Stimulated activated CD8-positive, alpha-beta memory T cell treated with anti-CD3 and anti-CD28 coated beads, Interleukin-15, amount 100 ng/mL, for 1 hour (primary cell): ENCODE data around the gene PLPPR3.

Experiments
- DNase-seq: peaks from one replicate; pipeline ENCODE4 v3.0.0-alpha.2; 2020; ENCODE audit warnings: low read depth

Gene PLPPR3

DNA sequence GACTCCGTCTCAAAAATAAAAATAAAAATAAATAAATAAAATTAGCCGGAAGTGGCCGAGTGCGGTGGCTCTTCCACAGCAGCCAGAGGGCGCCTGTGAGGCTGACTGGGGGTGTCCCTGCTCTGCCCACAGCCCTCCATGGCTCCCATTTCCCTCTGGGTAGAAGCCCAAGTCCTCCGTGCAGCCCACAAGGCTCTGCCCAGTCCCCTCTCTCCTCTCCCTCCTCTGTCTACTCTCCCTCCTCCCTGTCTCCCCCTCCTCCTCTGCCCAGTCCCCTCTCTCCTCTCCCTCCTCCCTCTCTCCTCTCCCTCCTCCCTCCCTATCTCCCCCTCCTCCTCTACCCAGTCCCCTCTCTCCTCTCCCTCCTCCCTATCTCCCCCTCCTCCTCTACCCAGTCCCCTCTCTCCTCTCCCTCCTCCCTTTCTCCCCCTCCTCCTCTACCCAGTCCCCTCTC, 50.4 kb downstream of the PLPPR3 start:
- DNase-seq: no peak

DNA sequence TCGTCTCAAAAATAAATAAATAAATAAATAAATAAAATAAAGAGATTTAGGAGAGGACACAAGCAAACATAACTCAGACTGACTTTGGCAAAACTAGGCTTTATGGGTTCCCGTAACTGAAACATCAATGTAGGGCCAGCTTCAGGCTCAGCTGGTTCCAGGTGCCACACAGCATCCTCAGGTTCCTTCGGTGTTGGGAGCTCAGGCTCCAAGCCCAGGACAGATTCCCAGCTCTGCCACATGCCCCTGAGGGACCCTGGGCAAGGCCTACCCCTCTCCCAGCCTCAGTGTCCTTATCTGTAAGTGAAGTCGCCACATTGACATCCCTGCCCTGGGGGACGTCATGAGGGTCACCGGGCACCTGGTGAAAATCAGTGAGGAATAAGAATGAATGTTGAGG, 52.1 kb downstream of the PLPPR3 start:
- DNase-seq: no peak

DNA sequence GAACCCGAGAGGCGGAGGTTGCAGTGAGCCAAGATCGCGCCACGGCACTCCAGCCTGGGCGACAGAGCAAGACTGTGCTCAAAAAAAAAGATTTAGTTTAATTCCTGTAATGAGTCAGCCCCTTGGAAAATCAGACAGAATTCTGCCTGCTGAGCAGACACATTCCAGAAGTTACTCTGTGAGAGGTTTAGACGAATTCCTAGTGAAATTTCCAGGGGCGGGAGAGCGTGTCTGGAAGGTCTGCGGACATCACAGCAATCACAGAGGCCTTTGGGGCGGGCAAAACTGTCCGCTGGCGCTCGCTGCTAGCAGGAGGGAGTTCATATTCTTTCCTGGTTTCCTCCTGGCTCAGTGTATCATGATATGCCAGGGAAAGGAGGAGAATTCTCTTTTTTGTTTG, 53.3 kb downstream of the PLPPR3 start:
- DNase-seq: no peak

DNA sequence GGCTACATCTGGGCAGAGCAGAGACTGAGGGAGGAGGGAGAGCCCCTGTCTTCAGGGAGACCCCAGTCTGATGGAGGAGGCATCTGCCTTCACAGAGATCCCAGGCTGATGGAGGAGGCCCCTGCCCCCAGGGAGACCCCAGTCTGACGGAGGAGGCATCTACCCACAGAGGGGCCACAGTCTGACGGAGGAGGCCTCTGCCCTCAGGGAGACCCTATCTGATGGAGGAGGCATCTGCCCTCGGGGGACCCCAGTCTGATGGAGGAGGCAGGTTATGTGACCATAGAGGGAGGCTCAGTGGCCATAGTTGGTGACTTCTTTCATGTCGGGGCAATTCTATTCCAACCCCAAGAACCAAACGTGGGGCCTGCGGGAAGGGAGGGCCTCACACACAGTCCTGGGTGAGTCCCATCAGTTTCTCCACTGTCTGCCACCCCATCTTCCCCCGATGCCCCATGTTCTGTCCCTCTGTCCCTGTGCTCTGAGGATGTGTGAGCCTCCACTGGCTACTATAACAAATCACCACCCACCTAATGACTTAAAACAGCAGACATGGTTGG, 56.5 kb downstream of the PLPPR3 start:
- no peak for DNase-seq

DNA sequence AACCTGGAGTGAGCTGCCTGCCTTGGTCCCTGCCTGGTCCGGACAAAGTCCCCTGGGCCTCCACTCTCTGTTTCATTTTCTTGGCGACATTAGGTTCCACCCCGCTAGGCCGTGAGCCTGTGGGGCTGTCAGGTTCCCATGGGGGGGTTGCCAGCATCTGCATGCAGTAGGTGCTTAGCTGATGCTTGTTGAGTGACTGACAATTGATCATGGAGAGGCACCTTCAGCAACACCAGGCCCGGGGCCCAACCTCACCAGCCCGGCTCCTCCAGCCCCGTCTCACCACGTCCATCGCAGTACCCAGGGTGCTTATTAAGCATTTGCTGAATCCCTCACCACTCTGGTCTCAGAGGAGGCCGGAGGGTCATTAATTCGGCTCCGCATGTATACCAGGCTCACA, 57.5 kb downstream of the PLPPR3 start:
- no peak for DNase-seq

DNA sequence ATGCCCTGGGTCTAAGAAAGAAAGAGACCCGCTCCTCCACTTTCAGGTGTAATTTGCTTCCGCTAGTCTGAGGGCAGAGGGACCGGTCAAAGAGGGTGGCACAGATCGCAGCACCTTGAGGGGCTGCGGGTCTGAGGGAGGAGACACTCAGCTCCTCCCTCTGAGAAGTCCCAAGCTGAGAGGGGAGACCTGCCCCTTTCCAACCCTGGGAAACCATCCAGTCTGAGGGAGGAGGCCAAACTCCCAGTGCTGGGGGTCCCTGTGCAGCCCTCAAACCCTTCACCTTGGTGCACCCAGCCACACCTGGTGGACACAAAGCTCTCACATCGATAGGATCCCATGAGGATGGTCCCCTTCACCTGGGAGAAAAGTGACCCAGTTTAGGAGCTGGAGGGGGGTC, 57.9 kb downstream of the PLPPR3 start:
- DNase-seq: no peak

DNA sequence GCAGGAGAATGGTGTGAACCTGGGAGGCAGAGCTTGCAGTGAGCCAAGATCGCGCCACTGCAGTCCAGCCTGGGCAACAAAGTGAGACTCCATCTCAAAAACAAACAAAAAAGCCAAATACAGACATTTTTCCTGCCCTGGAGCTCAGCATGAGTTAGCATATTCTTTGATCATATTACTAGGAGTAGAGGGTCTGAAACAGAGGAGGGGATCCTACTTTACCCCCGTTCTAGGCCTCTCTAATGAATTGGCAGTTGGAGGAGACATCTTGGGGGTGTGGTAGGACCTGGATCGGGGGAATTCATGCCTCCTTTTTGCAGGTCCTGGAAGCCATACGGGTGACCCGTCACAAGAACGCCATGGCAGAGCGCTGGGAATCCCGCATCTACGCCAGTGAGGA, 58.6 kb downstream of the PLPPR3 start:
- DNase-seq: no peak
